ENCODE data around the gene OR2AT4. TPM values are rescaled to one million over a fixed set of nuclear protein-coding genes. Genes with fewer than 3 reads are reported as not detected.

OR2AT4 gene
- total and polyA plus RNA-seq, 2 of the 8 experiments (the other 6 are each of a cell fraction or from before 2014, with no cell fraction given), result not detected

GRCh38 chr11:75056814-75057213 lies 39.9 kb downstream of the OR2AT4 start (continued):
- TF ChIP-seq GABPA (IDR thresholded peaks at IDR 0.05; ENCODE audit: borderline replicate concordance, insufficient read depth, low read length) (no peak), POU5F1 (IDR thresholded peaks at IDR 0.05; ENCODE audit: low read depth, low read length) (no peak), CTCF (IDR thresholded peaks at IDR 0.05; ENCODE audit: control extremely low read depth in 1 of 3, insufficient read depth in 1 of 3, low read depth in 1 of 3, low read length in 3 of 3) (no peak), RNF2 (IDR thresholded peaks at IDR 0.05; ENCODE audit: borderline replicate concordance, low read depth, low read length, missing control alignments, poor library complexity, severe bottlenecking) (no peak), MAFK (IDR thresholded peaks at IDR 0.05; ENCODE audit: low read depth, low read length) (no peak), NRF1 (IDR thresholded peaks at IDR 0.05; ENCODE audit: low read depth, low read length) (no peak)
